ENCODE measurements around the gene RUFY4.

- no peak for TF ChIP-seq CTCF (IDR thresholded peaks at IDR 0.05)
- no peak for TF ChIP-seq POLR2A (IDR thresholded peaks at IDR 0.05)
These were observed 60.5 kb downstream of the RUFY4 start for GRCh38 chr2:218129458-218130135.

Measured in body of pancreas (tissue), 4 donors.